ENCODE measurements around the gene NDUFV1. TPM values are rescaled to one million over a fixed set of nuclear protein-coding genes. Genes with fewer than 3 reads are reported as not detected.

Gene NDUFV1
- total and polyA plus RNA-seq, 2 donors (not counting 1 experiment from before 2014, with no cell fraction given), result 238 to 315 TPM

GRCh38 chr11:67604815-67605214 lies 1.9 kb upstream of the NDUFV1 start:
- Histone ChIP-seq H3K79me2 (ENCODE audit: control insufficient read depth, insufficient read depth, low read length) (peaks cover 26% of the 10 kb centered on the region), H3K4me1 (ENCODE audit: control insufficient read depth in 2 of 2, insufficient read depth in 2 of 2, low read length in 2 of 2) (peaks cover 28 to 35% of the 10 kb centered on the region in 2 donors)
- intact Hi-C loops (cut with micrococcal nuclease), result no loop called here

GRCh38 chr11:67605231-67606011 lies 1.3 kb upstream of the NDUFV1 start:
- TF ChIP-seq CTCF (IDR thresholded peaks at IDR 0.05) (no peak), EZH2 (IDR thresholded peaks at IDR 0.05; ENCODE audit: borderline replicate concordance, insufficient read depth, low read depth, low read length, poor library complexity, severe bottlenecking) (no peak)
- Histone ChIP-seq H3K4me3 (ENCODE audit: control extremely low read depth in 1 of 5, extremely low read depth in 1 of 5, insufficient read depth in 1 of 5, low read depth in 2 of 5, low read length in 4 of 5) (no peak overlapping the region), H3K79me2 (ENCODE audit: control insufficient read depth, insufficient read depth, low read length) (peaks cover 26% of the 10 kb centered on the region), H3K9ac (ENCODE audit: low read length) (no peak overlapping the region), H2AFZ (ENCODE audit: insufficient read depth, low read depth, low read length, poor library complexity, severe bottlenecking) (no peak overlapping the region), H3K4me1 (ENCODE audit: control insufficient read depth in 2 of 2, insufficient read depth in 2 of 2, low read length in 2 of 2) (peaks cover 22 to 29% of the 10 kb centered on the region in 2 donors), H3K36me3 (replicated peaks in 1 of 2; ENCODE audit: control extremely low read depth in 1 of 2, control insufficient read depth in 1 of 2, extremely low read depth in 1 of 2, insufficient read depth in 2 of 2, low read length in 1 of 2) (peaks cover 0 to 22% of the 10 kb centered on the region in 2 experiments), H4K20me1 (ENCODE audit: control insufficient read depth, insufficient read depth, low read length, poor library complexity, severe bottlenecking) (no peaks in the 10 kb centered on the region), H3K4me2 (replicated peaks; ENCODE audit: low read depth, low read length, poor library complexity, severe bottlenecking) (no peak overlapping the region), H3K27ac (ENCODE audit: low read length in 2 of 2) (no peak overlapping the region), H3K9me3 (ENCODE audit: control extremely low read depth in 1 of 3, control insufficient read depth in 2 of 3, insufficient read depth in 1 of 3, low read length in 2 of 3) (no peaks in the 10 kb centered on the region), H3K27me3 (replicated peaks in 1 of 4; ENCODE audit: control extremely low read depth in 1 of 4, control insufficient read depth in 3 of 4, insufficient read depth in 4 of 4, low read length in 3 of 4) (peaks cover 0 to 23% (median 6%) of the 10 kb centered on the region in 4 experiments)
- Mint-ChIP-seq H3K27me3 (peaks cover 21% of the 10 kb centered on the region), H3K4me1 (peaks cover 29% of the 10 kb centered on the region), H3K9me3 (ENCODE audit: insufficient read depth) (no peaks in the 10 kb centered on the region), H3K27ac (peak overlapping the region; percentile 53), H3K4me3 (peak overlapping the region; percentile 51)
- DNase-seq (no peak), ATAC-seq (ENCODE audit: low read depth) (no peak)
- CTCF ChIA-PET, result interaction anchor here (1.2 to 1.5 kb wide), 2 partner anchors 25 to 33 kb away, joined by 4 to 6 read pairs; partner anchors contain the start of gene NUDT8
- intact Hi-C loops (cut with micrococcal nuclease), result loop anchor here (1.0 kb wide), 7 partner anchors 9 to 204 kb away; partner anchors contain the start of genes CDK2AP2, GSTP1 and PPP1CA
- POLR2A ChIA-PET, result interaction anchor here (0.7 to 1.1 kb wide), 2 partner anchors 23 to 745 kb away, joined by 4 to 15 read pairs; no protein-coding TSS in a partner anchor
- WGBS (ENCODE audit: insufficient coverage), result 83% methylated on average over 8 of the region's 11 CpGs

More at GRCh38 chr11:67604815-67605214, 1.9 kb upstream of the NDUFV1 start:
- 96% methylated on average over 2 of the region's 2 CpGs for WGBS (ENCODE audit: insufficient coverage)
- H3K4me2 ChIP-seq (replicated peaks; ENCODE audit: low read depth, low read length, poor library complexity, severe bottlenecking), result no peak overlapping the region
- no peaks in the 10 kb centered on the region for H4K20me1 ChIP-seq (ENCODE audit: control insufficient read depth, insufficient read depth, low read length, poor library complexity, severe bottlenecking)
- peaks cover 0 to 23% (median 6%) of the 10 kb centered on the region in 4 experiments for H3K27me3 ChIP-seq (replicated peaks in 1 of 4; ENCODE audit: control extremely low read depth in 1 of 4, control insufficient read depth in 3 of 4, insufficient read depth in 4 of 4, low read length in 3 of 4)
- TF ChIP-seq EZH2 (IDR thresholded peaks at IDR 0.05; ENCODE audit: borderline replicate concordance, insufficient read depth, low read depth, low read length, poor library complexity, severe bottlenecking), result no peak
- ChIA-PET CTCF (no interaction called here), POLR2A (interaction anchor here (1.1 kb wide), 1 partner anchor 22 kb away, joined by 4 read pairs; no protein-coding TSS in a partner anchor)
- no peak overlapping the region for H2AFZ ChIP-seq (ENCODE audit: insufficient read depth, low read depth, low read length, poor library complexity, severe bottlenecking)
- H3K27ac ChIP-seq (ENCODE audit: low read length in 2 of 2), result no peak overlapping the region
- DNase-seq (no peak), ATAC-seq (ENCODE audit: low read depth) (no peak)
- no peaks in the 10 kb centered on the region for H3K9me3 ChIP-seq (ENCODE audit: control extremely low read depth in 1 of 3, control insufficient read depth in 2 of 3, insufficient read depth in 1 of 3, low read length in 2 of 3)
- no peak overlapping the region for H3K9ac ChIP-seq (ENCODE audit: low read length)
- no peak overlapping the region for H3K4me3 ChIP-seq (ENCODE audit: control extremely low read depth in 1 of 5, extremely low read depth in 1 of 5, insufficient read depth in 1 of 5, low read depth in 2 of 5, low read length in 4 of 5)
- Mint-ChIP-seq H3K4me1 (peaks cover 35% of the 10 kb centered on the region), H3K9me3 (ENCODE audit: insufficient read depth) (no peaks in the 10 kb centered on the region), H3K27ac (peak overlapping the region; percentile 46), H3K4me3 (peak overlapping the region; percentile 44), H3K27me3 (peaks cover 21% of the 10 kb centered on the region)
- H3K36me3 ChIP-seq (replicated peaks in 1 of 2; ENCODE audit: control extremely low read depth in 1 of 2, control insufficient read depth in 1 of 2, extremely low read depth in 1 of 2, insufficient read depth in 2 of 2, low read length in 1 of 2), result peaks cover 0 to 17% of the 10 kb centered on the region in 2 experiments
